Tibial artery (tissue), 4 donors: Measurements from ENCODE around the gene PDLIM4.
A peak's percentile ranks its signal among the peaks of the same experiment; 100 is the strongest.

Experiments used
- DNase-seq, 2 donors: peaks; one replicate each; pipeline ENCODE4 v3.0.0-alpha.2; 2019
- H3K27ac ChIP-seq, 2 donors: fragments of 200-600 bp; sonication (generic) in 1 of 2; 1 replicate in 1 of 2; 2 replicates in 1 of 2; pipeline ENCODE4 v1.5.1; 2018 to 2019; ENCODE audit warnings: mild to moderate bottlenecking in 1 of 2
- H3K27me3 ChIP-seq, 2 donors: fragments of 200-600 bp; sonication (generic) in 1 of 2; one replicate each; pipeline versions ENCODE4 v1.5.1 to v1.6.0; 2016 to 2019
- H3K36me3 ChIP-seq, 3 donors: fragments of 200-600 bp; sonication (generic) in 2 of 3; one replicate each; pipeline ENCODE4 v1.5.1; 2016 to 2019; ENCODE audit warnings: mild to moderate bottlenecking in 2 of 3
- H3K4me1 ChIP-seq, 4 donors: fragments of 200-600 bp; sonication (generic) in 2 of 4; 1 replicate in 3 of 4; 2 replicates in 1 of 4; pipeline ENCODE4 v1.5.1; 2016 to 2019
- H3K4me3 ChIP-seq, 2 donors: fragments of 200-600 bp; sonication (generic) in 1 of 2; 1 replicate in 1 of 2; 2 replicates in 1 of 2; pipeline ENCODE4 v1.5.1; 2018 to 2019; ENCODE audit warnings: mild to moderate bottlenecking in 2 of 2
- H3K9me3 ChIP-seq, 3 donors: fragments of 200-600 bp; sonication (generic) in 1 of 3; one replicate each; pipeline ENCODE4 v1.5.1; 2016 to 2019
- CTCF ChIP-seq, 2 experiments: fragments of 200-600 bp in 1 of 2; fragments of 450-650 bp in 1 of 2; IDR thresholded peaks; one replicate each; pipeline ENCODE4 v1.5.1; 2017 to 2019; ENCODE audit warnings: antibody characterized with exemption in 2 of 2, mild to moderate bottlenecking in 1 of 2, moderate library complexity in 1 of 2
- intact Hi-C: fragments of 100-400 bp; cut with DNase I; formaldehyde crosslinking; loops from one replicate; pipeline ENCODE4 v1.15.0; 2023; ENCODE audit warnings: low total_unique reads

PDLIM4 gene

GRCh38 chr5:132237670-132238069, 19.8 kb upstream of the PDLIM4 start:
- H3K27ac ChIP-seq: no peak overlapping the region
- peak in 1 of 2 donors; percentile 7 for DNase-seq
- intact Hi-C loops: loop anchor here (2.0 kb wide), 1 partner anchor 45 kb away; no protein-coding TSS in a partner anchor

GRCh38 chr5:132238169-132238744, 19.2 kb upstream of the PDLIM4 start:
- peak; percentile 82 to 83 for DNase-seq
- no peak overlapping the region for H3K27ac ChIP-seq
- no peaks in the 10 kb centered on the region for H3K9me3 ChIP-seq
- no peaks in the 10 kb centered on the region for H3K36me3 ChIP-seq
- peak; percentile 83 to 86 for TF ChIP-seq CTCF (IDR thresholded peaks at IDR 0.05)
- no peaks in the 10 kb centered on the region for H3K4me1 ChIP-seq
- no peak overlapping the region for H3K4me3 ChIP-seq
- intact Hi-C loops: loop anchor here (2.0 kb wide), 1 partner anchor 45 kb away; no protein-coding TSS in a partner anchor
- H3K27me3 ChIP-seq: no peaks in the 10 kb centered on the region

More at GRCh38 chr5:132237670-132238069, 19.8 kb upstream of the PDLIM4 start:
- Histone ChIP-seq H3K4me3 (no peak overlapping the region), H3K27me3 (no peaks in the 10 kb centered on the region), H3K36me3 (no peaks in the 10 kb centered on the region), H3K9me3 (no peaks in the 10 kb centered on the region), H3K4me1 (no peaks in the 10 kb centered on the region)
- no peak for TF ChIP-seq CTCF (IDR thresholded peaks at IDR 0.05)

- Histone ChIP-seq H3K36me3 (no peaks in the 10 kb centered on the region), H3K4me3 (no peak overlapping the region), H3K27me3 (no peaks in the 10 kb centered on the region), H3K4me1 (no peaks in the 10 kb centered on the region), H3K9me3 (peaks cover 0 to 4% (median 4%) of the 10 kb centered on the region in 3 donors), H3K27ac (no peak overlapping the region)
- no peak for TF ChIP-seq CTCF (IDR thresholded peaks at IDR 0.05)
- DNase-seq: peak; percentile 14 to 43
- intact Hi-C loops: loop anchor here (2.0 kb wide), 1 partner anchor 44 kb away; no protein-coding TSS in a partner anchor
These were observed 18.5 kb upstream of the PDLIM4 start for GRCh38 chr5:132238901-132239500.

GRCh38 chr5:132239776-132240175, 17.7 kb upstream of the PDLIM4 start:
- Histone ChIP-seq H3K27ac (no peak overlapping the region), H3K4me3 (no peak overlapping the region), H3K36me3 (no peaks in the 10 kb centered on the region), H3K4me1 (no peaks in the 10 kb centered on the region), H3K9me3 (peaks cover 0 to 8% (median 4%) of the 10 kb centered on the region in 3 donors), H3K27me3 (no peaks in the 10 kb centered on the region)
- TF ChIP-seq CTCF (IDR thresholded peaks at IDR 0.05): no peak
- intact Hi-C loops: loop anchor here (2.0 kb wide), 1 partner anchor 43 kb away; no protein-coding TSS in a partner anchor
- peak in 1 of 2 donors; percentile 38 for DNase-seq

GRCh38 chr5:132243366-132243977, 14.0 kb upstream of the PDLIM4 start:
- intact Hi-C loops: no loop called here

More at GRCh38 chr5:132243366-132243977, 14.0 kb upstream of the PDLIM4 start:
- no peak for TF ChIP-seq CTCF (IDR thresholded peaks at IDR 0.05)
- Histone ChIP-seq H3K4me1 (no peaks in the 10 kb centered on the region), H3K27ac (no peak overlapping the region), H3K27me3 (no peaks in the 10 kb centered on the region), H3K4me3 (no peak overlapping the region), H3K9me3 (peaks cover 0 to 16% (median 4%) of the 10 kb centered on the region in 3 donors), H3K36me3 (no peaks in the 10 kb centered on the region)
- DNase-seq: peak in 1 of 2 donors; percentile 39
